ENCODE measurements around the gene C1QTNF12.

C1QTNF12 gene

GRCh38 chr1:1236176-1236763 is 10.3 kb downstream of the C1QTNF12 start:
- Histone ChIP-seq H3K27ac (no peak overlapping the region), H3K27me3 (peaks cover 41% of the 10 kb centered on the region), H3K36me3 (no peaks in the 10 kb centered on the region), H3K4me3 (ENCODE audit: low read depth in 1 of 2, low read length in 1 of 2) (no peak overlapping the region), H3K9me3 (no peaks in the 10 kb centered on the region), H3K4me1 (ENCODE audit: control insufficient read depth in 1 of 2, insufficient read depth in 1 of 2, low read depth in 1 of 2, low read length in 1 of 2) (peaks cover 8 to 9% of the 10 kb centered on the region in 2 experiments)
- no peak for TF ChIP-seq CTCF (IDR thresholded peaks at IDR 0.05)

- Histone ChIP-seq H3K4me1 (ENCODE audit: control insufficient read depth in 1 of 2, insufficient read depth in 1 of 2, low read depth in 1 of 2, low read length in 1 of 2) (peaks cover 19 to 20% of the 10 kb centered on the region in 2 experiments), H3K27me3 (peaks cover 35% of the 10 kb centered on the region), H3K27ac (no peak overlapping the region), H3K4me3 (ENCODE audit: low read depth in 1 of 2, low read length in 1 of 2) (no peak overlapping the region), H3K9me3 (no peaks in the 10 kb centered on the region), H3K36me3 (no peaks in the 10 kb centered on the region)
- no peak for TF ChIP-seq CTCF (IDR thresholded peaks at IDR 0.05)
Measured at GRCh38 chr1:1235016-1235744, 11.3 kb downstream of the C1QTNF12 start.

- H3K36me3 ChIP-seq: no peaks in the 10 kb centered on the region
- no peak overlapping the region for H3K4me3 ChIP-seq (ENCODE audit: low read depth in 1 of 2, low read length in 1 of 2)
- no peaks in the 10 kb centered on the region for H3K9me3 ChIP-seq
- peaks cover 22 to 27% of the 10 kb centered on the region in 2 experiments for H3K4me1 ChIP-seq (ENCODE audit: control insufficient read depth in 1 of 2, insufficient read depth in 1 of 2, low read depth in 1 of 2, low read length in 1 of 2)
- H3K27me3 ChIP-seq: peaks cover 26% of the 10 kb centered on the region
- no peak overlapping the region for H3K27ac ChIP-seq
- TF ChIP-seq CTCF (IDR thresholded peaks at IDR 0.05): no peak
Measured at GRCh38 chr1:1234180-1234808, 12.2 kb downstream of the C1QTNF12 start.

- H3K36me3 ChIP-seq: peaks cover 6% of the 10 kb centered on the region
- H3K27ac ChIP-seq: no peak overlapping the region
- peaks cover 22 to 27% of the 10 kb centered on the region in 2 experiments for H3K4me1 ChIP-seq (ENCODE audit: control insufficient read depth in 1 of 2, insufficient read depth in 1 of 2, low read depth in 1 of 2, low read length in 1 of 2)
- H3K4me3 ChIP-seq (ENCODE audit: low read depth in 1 of 2, low read length in 1 of 2): no peak overlapping the region
- no peaks in the 10 kb centered on the region for H3K9me3 ChIP-seq
- peaks cover 18% of the 10 kb centered on the region for H3K27me3 ChIP-seq
- no peak for TF ChIP-seq CTCF (IDR thresholded peaks at IDR 0.05)
Measured at GRCh38 chr1:1233567-1233892, 13.0 kb downstream of the C1QTNF12 start.

GRCh38 chr1:1232796-1233566 is 13.5 kb downstream of the C1QTNF12 start:
- Histone ChIP-seq H3K27me3 (peaks cover 13% of the 10 kb centered on the region), H3K36me3 (peaks cover 12% of the 10 kb centered on the region), H3K4me3 (ENCODE audit: low read depth in 1 of 2, low read length in 1 of 2) (peak overlapping the region in 1 of 2 experiments; percentile 64), H3K4me1 (ENCODE audit: control insufficient read depth in 1 of 2, insufficient read depth in 1 of 2, low read depth in 1 of 2, low read length in 1 of 2) (peaks cover 22 to 27% of the 10 kb centered on the region in 2 experiments), H3K27ac (peak overlapping the region; percentile 58), H3K9me3 (no peaks in the 10 kb centered on the region)
- no peak for TF ChIP-seq CTCF (IDR thresholded peaks at IDR 0.05)
